Upper lobe of right lung (tissue), 1 donor: ENCODE results near the gene SLAMF1. TPM values are rescaled to one million over a fixed set of nuclear protein-coding genes. Genes with fewer than 3 reads are reported as not detected.

ENCODE experiments used
- ATAC-seq: fragments of 200-7000 bp; cut with Tn5 transposase; one replicate; pipeline ENCODE4 v1.9.1; 2020; ENCODE audit warnings: mild to moderate bottlenecking, moderate library complexity
- DNase-seq: peaks from one replicate; pipeline ENCODE4 v3.0.0-alpha.2; 2020
- H3K27ac ChIP-seq: fragments of 200-600 bp; one replicate; pipeline ENCODE4 v1.8.0; 2022
- H3K27me3 ChIP-seq: fragments of 200-600 bp; one replicate; pipeline ENCODE4 v1.8.0; 2022; ENCODE audit warnings: mild to moderate bottlenecking
- H3K36me3 ChIP-seq: fragments of 200-600 bp; one replicate; pipeline ENCODE4 v1.8.0; 2022
- H3K4me1 ChIP-seq: fragments of 200-600 bp; one replicate; pipeline ENCODE4 v1.8.0; 2022
- H3K4me3 ChIP-seq: fragments of 200-600 bp; one replicate; pipeline ENCODE4 v1.8.0; 2022; ENCODE audit warnings: mild to moderate bottlenecking
- H3K9me3 ChIP-seq: fragments of 200-600 bp; one replicate; pipeline ENCODE4 v1.8.0; 2022
- CTCF ChIP-seq: fragments of 200-600 bp; IDR thresholded peaks from one replicate; pipeline ENCODE4 v1.8.0; 2022; ENCODE audit warnings: antibody characterized with exemption
- intact Hi-C: fragments of 100-400 bp; cut with DNase I; formaldehyde crosslinking; loops from one replicate; pipeline ENCODE4 v1.11.0; 2022
- total RNA-seq: library from RNA; stranded (reverse); fragmentation: NEBNext Ultra II Directional; extraction: Animal tissue kit (Norgen Biotek cat#: 25700); gene quantifications from one replicate; pipeline ENCODE4 v1.2.1, GENCODE V29; 2021
- donor health status: DM: no; HTN: yes; CAD: no; lungs with severe emphysema.

The SLAMF1 gene
- total RNA-seq, 1 donor from 2014 or later = 1.6 TPM

- H3K4me3 ChIP-seq = no peak overlapping the region
- ATAC-seq = no peak
- no peaks in the 10 kb centered on the region for H3K9me3 ChIP-seq
- no peak overlapping the region for H3K27ac ChIP-seq
- TF ChIP-seq CTCF = no peak
- DNase-seq = no peak
- no peaks in the 10 kb centered on the region for H3K36me3 ChIP-seq
- intact Hi-C loops = no loop called here
- peaks cover 12% of the 10 kb centered on the region for H3K4me1 ChIP-seq
- no peaks in the 10 kb centered on the region for H3K27me3 ChIP-seq
Measured at GRCh38 chr1:160626509-160627342, 20.1 kb downstream of the SLAMF1 start.

GRCh38 chr1:160625725-160626498 lies 20.9 kb downstream of the SLAMF1 start:
- Histone ChIP-seq H3K36me3 (no peaks in the 10 kb centered on the region), H3K4me1 (peaks cover 12% of the 10 kb centered on the region), H3K27me3 (no peaks in the 10 kb centered on the region), H3K27ac (no peak overlapping the region), H3K4me3 (no peak overlapping the region), H3K9me3 (no peaks in the 10 kb centered on the region)
- DNase-seq = no peak
- TF ChIP-seq CTCF = no peak
- peak; percentile 18 for ATAC-seq
- intact Hi-C loops = no loop called here

GRCh38 chr1:160625321-160625720 lies 21.5 kb downstream of the SLAMF1 start:
- no peak for ATAC-seq
- Histone ChIP-seq H3K27ac (no peak overlapping the region), H3K9me3 (no peaks in the 10 kb centered on the region), H3K27me3 (no peaks in the 10 kb centered on the region), H3K4me1 (peaks cover 8% of the 10 kb centered on the region), H3K4me3 (no peak overlapping the region), H3K36me3 (no peaks in the 10 kb centered on the region)
- intact Hi-C loops = no loop called here
- TF ChIP-seq CTCF = no peak
- no peak for DNase-seq

GRCh38 chr1:160624464-160624863 lies 22.4 kb downstream of the SLAMF1 start:
- ATAC-seq (no peak), DNase-seq (no peak)
- no peaks in the 10 kb centered on the region for H3K4me1 ChIP-seq
- no peak overlapping the region for H3K27ac ChIP-seq
- no peak for TF ChIP-seq CTCF
- intact Hi-C loops = no loop called here
- no peak overlapping the region for H3K4me3 ChIP-seq
- no peaks in the 10 kb centered on the region for H3K9me3 ChIP-seq
- no peaks in the 10 kb centered on the region for H3K36me3 ChIP-seq
- no peaks in the 10 kb centered on the region for H3K27me3 ChIP-seq

- DNase-seq (no peak), ATAC-seq (no peak)
- Histone ChIP-seq H3K27ac (no peak overlapping the region), H3K27me3 (no peaks in the 10 kb centered on the region), H3K36me3 (no peaks in the 10 kb centered on the region), H3K4me3 (no peak overlapping the region), H3K4me1 (no peaks in the 10 kb centered on the region), H3K9me3 (no peaks in the 10 kb centered on the region)
- intact Hi-C loops = no loop called here
- TF ChIP-seq CTCF = no peak
Measured at GRCh38 chr1:160623862-160624261, 23.0 kb downstream of the SLAMF1 start.
